ENCODE measurements around the gene UQCR10.

DNA sequence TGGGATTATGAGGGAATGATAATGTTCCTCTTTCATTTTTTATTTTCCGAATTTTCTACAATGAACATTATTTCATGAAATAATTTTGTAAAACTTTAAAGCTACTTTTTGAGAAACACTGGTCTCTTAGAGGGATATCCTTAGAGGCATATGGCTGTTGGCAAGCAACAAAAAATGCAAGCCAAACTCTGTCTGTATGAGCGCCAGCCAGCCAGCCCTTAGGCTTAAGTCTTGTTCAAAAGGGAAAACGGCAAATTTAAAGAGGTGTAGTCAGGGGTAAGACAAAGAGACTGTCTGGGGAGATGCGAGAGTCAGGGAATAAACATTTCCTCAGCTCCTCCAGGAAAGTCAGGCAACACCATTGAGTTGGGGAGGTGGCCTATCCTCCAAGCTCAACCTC lies 48.4 kb downstream of the UQCR10 start:
- TF ChIP-seq CTCF (conservative IDR thresholded peaks at IDR 0.05; ENCODE audit: low read depth, low read length) = no peak
- TF ChIP-seq EZH2 (IDR thresholded peaks at IDR 0.05; ENCODE audit: borderline replicate concordance, low read depth, low read length, poor library complexity, severe bottlenecking) = no peak
